Omental fat pad (tissue), 4 donors: Measurements from ENCODE around the gene CHMP1A. TPM values are rescaled to one million over a fixed set of nuclear protein-coding genes. Genes with fewer than 3 reads are reported as not detected.
"Not testable (repeated sequence)": the region's sequence is repeated elsewhere in the genome, so short reads cannot be mapped to it uniquely, and the experiment has no call there.

ENCODE experiments used
- ATAC-seq: fragments of 150-250 bp; one replicate; pipeline ENCODE4 v1.9.1; 2016; ENCODE audit warnings: mild to moderate bottlenecking, moderate library complexity; ENCODE audit not compliant: low FRiP score
- DNase-seq: peaks from one replicate; pipeline ENCODE4 v3.0.0-alpha.2; 2019; ENCODE audit warnings: low spot score
- total RNA-seq, 4 donors: library from RNA; depleted of rRNA; stranded (reverse); fragments of >200 nt; gene quantifications; one replicate each; pipeline ENCODE4 v1.1.0, GENCODE V29; 2016
- TF ChIP-seq, protein P1 (sequence below), 3 donors: fragments of 450-650 bp; IDR thresholded peaks; one replicate each; pipeline ENCODE4 v1.5.1; 2016 to 2017; ENCODE audit warnings: antibody characterized with exemption in 3 of 3, mild to moderate bottlenecking in 3 of 3, moderate library complexity in 2 of 3

CHMP1A gene
- total RNA-seq, 4 donors from 2014 or later = 45.7 to 78.1 (median 67.7) TPM

DNA sequence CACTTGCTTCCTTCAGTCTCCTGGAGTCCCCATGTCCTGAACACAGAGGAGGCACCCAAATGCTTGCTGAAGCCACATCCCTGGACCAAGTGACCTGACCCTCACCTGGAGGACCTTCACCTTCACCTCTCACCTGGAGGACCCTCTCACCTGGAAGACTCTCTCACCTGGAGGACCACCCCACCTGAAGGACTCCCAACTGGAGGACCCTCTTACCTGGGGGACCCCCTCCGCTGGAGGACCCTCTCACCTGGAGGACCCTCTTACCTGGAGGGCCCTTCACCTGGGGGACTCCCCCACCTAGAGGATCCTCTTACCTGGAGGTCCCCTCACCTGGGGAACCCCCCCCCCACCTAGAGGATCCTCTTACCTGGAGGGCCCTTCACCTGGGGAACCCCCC lies 28.4 kb upstream of the CHMP1A start:
- DNase-seq (no peak), ATAC-seq (no peak)
- TF ChIP-seq, protein P1, sequence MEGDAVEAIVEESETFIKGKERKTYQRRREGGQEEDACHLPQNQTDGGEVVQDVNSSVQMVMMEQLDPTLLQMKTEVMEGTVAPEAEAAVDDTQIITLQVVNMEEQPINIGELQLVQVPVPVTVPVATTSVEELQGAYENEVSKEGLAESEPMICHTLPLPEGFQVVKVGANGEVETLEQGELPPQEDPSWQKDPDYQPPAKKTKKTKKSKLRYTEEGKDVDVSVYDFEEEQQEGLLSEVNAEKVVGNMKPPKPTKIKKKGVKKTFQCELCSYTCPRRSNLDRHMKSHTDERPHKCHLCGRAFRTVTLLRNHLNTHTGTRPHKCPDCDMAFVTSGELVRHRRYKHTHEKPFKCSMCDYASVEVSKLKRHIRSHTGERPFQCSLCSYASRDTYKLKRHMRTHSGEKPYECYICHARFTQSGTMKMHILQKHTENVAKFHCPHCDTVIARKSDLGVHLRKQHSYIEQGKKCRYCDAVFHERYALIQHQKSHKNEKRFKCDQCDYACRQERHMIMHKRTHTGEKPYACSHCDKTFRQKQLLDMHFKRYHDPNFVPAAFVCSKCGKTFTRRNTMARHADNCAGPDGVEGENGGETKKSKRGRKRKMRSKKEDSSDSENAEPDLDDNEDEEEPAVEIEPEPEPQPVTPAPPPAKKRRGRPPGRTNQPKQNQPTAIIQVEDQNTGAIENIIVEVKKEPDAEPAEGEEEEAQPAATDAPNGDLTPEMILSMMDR (IDR thresholded peaks at IDR 0.05) = no peak

DNA sequence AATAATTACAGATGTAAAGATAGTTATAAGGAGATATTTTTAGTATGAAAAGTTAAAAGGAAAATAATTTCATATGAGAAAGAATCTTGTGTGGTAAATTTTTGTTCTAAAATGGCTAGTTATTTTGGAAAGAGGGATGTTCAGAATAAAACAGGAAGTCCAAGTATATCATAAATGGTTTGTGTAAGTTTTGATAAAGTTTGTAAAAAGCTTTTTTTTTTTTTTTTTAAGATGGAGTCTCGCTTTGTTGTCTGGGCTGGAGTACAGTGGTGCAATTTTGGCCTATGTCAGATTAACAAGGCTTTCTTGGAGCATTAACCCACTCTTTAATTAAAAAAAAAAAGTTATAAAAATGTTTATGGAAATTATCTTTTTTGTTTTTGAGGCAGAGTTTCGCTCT lies 20.8 kb upstream of the CHMP1A start:
- TF ChIP-seq, protein P1 (IDR thresholded peaks at IDR 0.05) = no peak
- no peak for ATAC-seq
- DNase-seq = no peak

DNA sequence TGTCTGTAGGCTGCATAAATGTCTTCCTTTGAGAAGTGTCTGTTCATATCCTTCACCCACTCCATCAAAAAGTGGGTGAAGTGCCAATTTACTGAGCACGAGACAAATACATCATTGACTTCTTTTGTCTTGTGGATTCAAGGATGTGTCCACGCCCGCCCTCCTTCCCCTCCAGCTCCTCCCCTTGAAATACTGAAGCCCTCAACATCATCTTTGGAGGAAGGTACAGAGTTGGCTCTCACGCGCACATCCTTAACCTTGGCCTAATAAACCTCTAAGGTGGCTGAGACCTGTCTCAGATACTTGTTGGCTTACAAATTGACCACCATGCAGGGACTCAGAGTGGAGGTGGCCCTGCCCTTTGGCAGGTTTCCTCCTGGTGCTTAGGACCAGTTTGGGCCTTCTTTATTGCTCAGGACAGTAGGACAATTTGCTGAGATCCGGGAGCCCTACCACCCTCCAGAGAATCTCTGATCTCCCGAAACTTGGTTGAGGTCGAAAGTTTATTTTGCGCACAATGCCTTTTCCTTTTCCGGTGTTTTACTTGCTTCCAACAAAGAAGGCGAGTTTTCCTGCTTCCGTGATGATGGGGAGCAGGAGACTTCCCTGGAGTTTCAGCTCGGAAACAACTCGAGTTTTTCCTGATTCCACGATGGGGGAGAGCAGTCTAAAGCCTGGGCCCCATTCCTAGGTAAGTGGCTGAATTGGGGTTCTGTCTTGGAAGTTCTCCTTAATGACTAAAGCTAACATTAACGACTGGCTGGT lies 14.9 kb upstream of the CHMP1A start:
- DNase-seq (no peak), ATAC-seq (no peak)
- TF ChIP-seq, protein P1 (IDR thresholded peaks at IDR 0.05) = no peak

GRCh38 chr16:89671565-89671964 lies 14.1 kb upstream of the CHMP1A start:
- DNase-seq, ATAC-seq: not testable (repeated sequence)

DNA sequence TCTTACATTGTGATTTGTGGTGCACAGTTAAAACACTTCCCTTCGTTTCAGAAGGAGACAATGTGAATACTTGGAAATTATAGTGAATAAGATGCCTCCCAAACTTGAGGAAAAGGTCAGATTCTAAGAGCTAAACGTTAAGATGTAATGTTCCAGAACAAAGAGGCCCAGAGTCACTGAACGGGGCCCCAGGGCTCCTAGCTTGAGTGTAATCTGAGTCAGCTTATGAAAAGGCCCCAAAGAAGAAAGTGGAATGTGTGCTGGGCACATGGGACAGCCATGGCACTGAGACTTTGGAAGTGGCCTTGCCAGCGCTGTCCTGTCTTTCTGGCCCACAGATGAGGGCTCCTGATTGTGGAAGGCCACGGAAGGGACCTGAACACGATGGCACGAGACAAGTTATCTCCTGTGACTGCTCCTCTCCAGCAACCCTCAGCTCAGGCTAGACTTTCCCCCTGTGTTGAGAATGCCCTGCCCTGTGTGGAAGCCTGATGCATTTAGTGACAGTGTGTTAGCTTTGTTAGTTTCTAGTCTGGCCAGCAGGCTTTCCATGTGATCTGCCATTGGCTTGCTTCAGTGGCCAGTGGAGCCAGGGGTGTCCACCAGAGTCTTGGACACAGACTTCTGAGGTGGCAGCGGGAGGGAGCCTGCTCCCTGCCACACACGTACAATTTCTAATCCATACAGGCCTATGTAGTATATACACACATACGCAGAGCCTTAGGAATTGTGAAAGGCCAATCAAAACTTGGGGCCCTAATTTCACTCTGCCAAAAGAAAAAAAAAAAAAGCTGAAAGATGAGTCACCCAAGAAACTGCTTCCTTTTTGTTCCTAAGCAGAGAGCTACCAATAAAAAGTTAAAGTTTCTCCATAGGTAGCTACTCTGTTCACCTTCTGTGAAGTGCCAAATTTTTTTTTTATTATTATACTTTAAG lies 13.3 kb upstream of the CHMP1A start:
- DNase-seq (no peak), ATAC-seq (no peak)
- TF ChIP-seq, protein P1 (IDR thresholded peaks at IDR 0.05) = no peak

DNA sequence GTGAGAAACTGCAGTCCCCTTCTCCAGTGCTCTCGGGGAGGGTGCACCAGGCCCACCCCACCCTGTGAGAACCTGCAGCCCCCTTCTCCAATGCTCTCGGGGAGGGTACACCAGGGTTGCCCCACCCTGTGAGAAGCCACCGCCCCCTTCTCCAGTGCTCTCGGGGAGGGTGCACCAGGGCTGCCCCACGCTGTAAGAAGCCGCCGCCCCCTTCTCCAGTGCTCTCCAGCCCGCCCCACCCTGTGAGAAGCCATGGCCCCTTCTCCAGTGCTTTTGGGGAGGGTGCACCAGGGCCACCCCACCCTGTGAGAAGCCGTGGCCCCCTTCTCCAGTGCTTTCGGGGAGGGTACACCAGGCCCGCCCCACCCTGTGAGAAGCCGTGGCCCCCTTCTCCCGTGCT lies 12.2 kb upstream of the CHMP1A start:
- ATAC-seq = no peak

DNA sequence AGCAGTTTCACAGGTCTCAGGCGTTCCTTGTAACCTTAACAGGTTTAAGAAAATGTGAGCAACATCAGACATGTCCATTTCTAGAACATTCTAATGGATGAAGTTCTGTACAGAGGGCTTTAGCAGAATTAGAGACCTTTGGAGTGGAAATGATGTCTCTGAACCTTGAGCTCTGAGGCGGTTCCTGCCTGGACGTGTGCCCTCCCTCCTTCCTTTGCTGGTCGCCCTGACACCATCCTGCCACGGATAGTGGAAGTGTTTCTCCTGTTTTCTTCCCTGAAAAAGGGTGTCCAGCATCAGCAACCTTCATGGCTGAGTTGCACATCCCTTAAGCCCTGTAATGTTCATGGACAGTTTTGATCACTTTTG lies 11.3 kb upstream of the CHMP1A start:
- DNase-seq (no peak), ATAC-seq (no peak)
- TF ChIP-seq, protein P1 (IDR thresholded peaks at IDR 0.05) = no peak

More for the DNA sequence above, 12.2 kb upstream of the CHMP1A start:
- DNase-seq = no peak
- TF ChIP-seq, protein P1 (IDR thresholded peaks at IDR 0.05) = no peak
